ENCODE measurements around the gene PPM1N.

PPM1N gene

GRCh38 chr19:45489216-45489855 lies 8.9 kb upstream of the PPM1N start:
- Mint-ChIP-seq H3K27ac (no peak overlapping the region), H3K9me3 (no peaks in the 10 kb centered on the region)

DNA sequence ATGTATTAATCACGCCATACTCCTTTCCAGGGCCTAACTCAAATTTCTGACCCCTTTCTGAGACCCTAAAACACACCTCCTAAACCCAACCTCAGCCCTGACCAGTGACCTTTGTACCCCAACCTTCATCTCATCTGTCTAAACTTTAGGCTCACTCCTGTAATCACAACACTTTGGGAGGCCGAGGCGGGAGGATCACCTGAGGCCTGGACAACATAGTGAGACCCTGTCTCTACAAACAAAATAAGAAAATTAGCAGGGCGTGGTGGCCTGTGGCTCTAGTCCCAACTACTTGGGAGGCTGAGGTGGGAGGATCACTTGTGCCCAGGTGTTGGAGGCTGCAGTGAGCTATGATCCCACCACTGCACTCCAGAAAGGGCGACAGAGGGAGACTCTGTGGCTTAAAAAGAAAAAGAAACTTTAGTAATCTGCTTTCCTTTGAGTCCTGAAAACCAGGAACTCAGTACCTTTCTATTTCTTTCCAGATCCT lies 6.1 kb upstream of the PPM1N start:
- H3K4me1 Mint-ChIP-seq: peaks cover 18% of the 10 kb centered on the region
- peaks cover 6% of the 10 kb centered on the region for H3K27me3 Mint-ChIP-seq
- no peaks in the 10 kb centered on the region for H3K9me3 Mint-ChIP-seq

More at GRCh38 chr19:45489216-45489855, 8.9 kb upstream of the PPM1N start:
- Mint-ChIP-seq H3K4me3 (no peak overlapping the region), H3K27me3 (no peaks in the 10 kb centered on the region), H3K4me1 (peaks cover 13% of the 10 kb centered on the region), H3K36me3 (no peaks in the 10 kb centered on the region)
- ATAC-seq (ENCODE audit: low read depth) (no peak), DNase-seq (ENCODE audit: low spot score in 2 of 2) (no peak)

DNA sequence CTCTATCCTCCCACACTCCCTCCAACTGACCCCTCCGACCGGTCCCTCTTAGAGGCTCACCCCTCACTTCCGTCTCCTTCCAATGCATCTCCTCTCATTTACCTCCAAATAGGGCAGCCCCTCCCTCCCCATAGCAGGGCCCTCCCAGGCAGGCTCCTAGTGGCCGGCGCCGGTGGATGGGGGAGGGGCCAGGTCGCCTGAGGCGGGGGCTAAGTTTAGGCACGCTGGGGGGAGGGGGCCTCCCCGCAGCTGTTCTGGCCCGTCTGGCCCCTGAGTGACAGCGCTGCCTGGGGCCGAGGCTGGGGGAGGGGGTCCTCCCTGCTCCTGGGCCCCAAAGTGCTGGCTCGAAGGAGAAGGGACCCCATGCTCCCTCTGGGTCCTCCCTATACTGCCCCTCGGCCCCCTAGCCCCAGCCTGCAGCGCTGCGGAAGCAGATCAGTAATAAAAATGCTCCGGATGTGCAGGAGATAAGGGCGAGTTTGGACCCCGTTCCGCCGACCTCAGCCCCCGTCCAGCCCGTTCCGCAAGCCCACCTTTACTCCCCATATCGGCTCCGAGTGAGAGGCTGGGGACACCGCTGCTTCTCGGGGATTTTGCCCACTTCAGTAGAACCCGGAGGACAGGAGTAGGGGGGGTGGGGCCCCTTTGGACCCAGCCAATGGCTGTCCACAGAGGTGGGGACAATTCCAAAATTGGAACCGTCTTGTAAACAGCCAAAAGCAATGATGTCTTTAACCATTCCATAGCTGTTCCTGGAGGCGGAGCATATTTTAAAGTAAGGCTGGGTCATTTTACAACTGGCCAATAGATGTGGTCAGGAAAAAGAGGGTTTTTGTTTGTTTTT lies 5.4 kb upstream of the PPM1N start:
- Mint-ChIP-seq H3K4me3 (peak overlapping the region; percentile 66), H3K4me1 (peaks cover 21% of the 10 kb centered on the region), H3K27me3 (peaks cover 6% of the 10 kb centered on the region), H3K36me3 (no peaks in the 10 kb centered on the region), H3K9me3 (no peaks in the 10 kb centered on the region), H3K27ac (no peak overlapping the region)
- ATAC-seq (ENCODE audit: low read depth) (no peak), DNase-seq (ENCODE audit: low spot score in 2 of 2) (no peak)

More for the DNA sequence above, 6.1 kb upstream of the PPM1N start:
- DNase-seq (ENCODE audit: low spot score in 2 of 2) (no peak), ATAC-seq (ENCODE audit: low read depth) (no peak)
- no peak overlapping the region for H3K27ac Mint-ChIP-seq
- no peak overlapping the region for H3K4me3 Mint-ChIP-seq
- H3K36me3 Mint-ChIP-seq: no peaks in the 10 kb centered on the region

DNA sequence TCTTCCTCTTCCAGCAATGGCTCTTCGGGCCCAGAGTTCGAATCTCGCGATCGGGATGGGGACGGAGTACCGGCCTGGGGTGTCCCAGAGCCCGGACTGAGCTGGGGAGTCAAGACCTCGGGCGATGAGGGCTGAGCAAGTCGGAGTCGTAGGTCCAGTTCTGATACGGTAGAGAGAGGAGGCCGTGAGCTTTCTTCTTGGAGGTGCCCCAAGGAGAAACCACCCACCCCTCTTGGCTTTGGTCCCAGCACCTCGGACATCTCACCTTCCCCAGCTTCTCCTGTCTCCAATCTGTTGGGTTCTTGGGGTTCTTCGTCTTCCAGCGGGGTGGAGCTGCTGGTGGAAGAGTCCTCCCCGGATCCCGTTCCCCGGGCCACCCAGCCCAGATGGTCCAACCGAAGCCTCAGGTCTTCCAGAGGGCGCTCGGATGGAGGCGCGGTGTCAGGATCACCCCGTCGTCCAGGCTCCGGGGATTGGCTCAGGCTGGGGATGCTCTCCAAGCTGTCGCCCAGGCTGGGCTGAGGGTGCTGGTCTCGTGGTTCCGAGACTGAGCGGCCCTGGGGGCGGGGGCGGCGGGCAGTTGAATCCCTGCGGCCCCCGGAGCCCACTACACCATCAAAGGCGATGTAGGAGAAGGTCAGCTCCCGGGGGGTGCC lies 3.9 kb upstream of the PPM1N start:
- no peak overlapping the region for H3K4me3 Mint-ChIP-seq
- ATAC-seq (ENCODE audit: low read depth): no peak
- no peaks in the 10 kb centered on the region for H3K36me3 Mint-ChIP-seq
- DNase-seq (ENCODE audit: low spot score in 2 of 2): no peak
- no peak overlapping the region for H3K27ac Mint-ChIP-seq
- no peaks in the 10 kb centered on the region for H3K9me3 Mint-ChIP-seq
- peaks cover 6% of the 10 kb centered on the region for H3K27me3 Mint-ChIP-seq
- peaks cover 29% of the 10 kb centered on the region for H3K4me1 Mint-ChIP-seq

- Mint-ChIP-seq H3K27ac (no peak overlapping the region), H3K4me1 (peaks cover 31% of the 10 kb centered on the region), H3K9me3 (no peaks in the 10 kb centered on the region), H3K27me3 (peaks cover 6% of the 10 kb centered on the region), H3K4me3 (peak overlapping the region; percentile 92), H3K36me3 (no peaks in the 10 kb centered on the region)
- ATAC-seq (ENCODE audit: low read depth) (no peak), DNase-seq (ENCODE audit: low spot score in 2 of 2) (no peak)
Measured at GRCh38 chr19:45495178-45495577, 3.1 kb upstream of the PPM1N start.

- ATAC-seq (ENCODE audit: low read depth) (peak; percentile 11), DNase-seq (ENCODE audit: low spot score in 2 of 2) (peak in 1 of 2 donors; percentile 58)
- peaks cover 5% of the 10 kb centered on the region for H3K36me3 Mint-ChIP-seq
- peaks cover 6% of the 10 kb centered on the region for H3K27me3 Mint-ChIP-seq
- H3K4me3 Mint-ChIP-seq: peak overlapping the region; percentile 92
- H3K9me3 Mint-ChIP-seq: peaks cover 2% of the 10 kb centered on the region
- H3K4me1 Mint-ChIP-seq: peaks cover 35% of the 10 kb centered on the region
- peak overlapping the region; percentile 11 for H3K27ac Mint-ChIP-seq
Measured at GRCh38 chr19:45496349-45496953, 1.8 kb upstream of the PPM1N start.

DNA sequence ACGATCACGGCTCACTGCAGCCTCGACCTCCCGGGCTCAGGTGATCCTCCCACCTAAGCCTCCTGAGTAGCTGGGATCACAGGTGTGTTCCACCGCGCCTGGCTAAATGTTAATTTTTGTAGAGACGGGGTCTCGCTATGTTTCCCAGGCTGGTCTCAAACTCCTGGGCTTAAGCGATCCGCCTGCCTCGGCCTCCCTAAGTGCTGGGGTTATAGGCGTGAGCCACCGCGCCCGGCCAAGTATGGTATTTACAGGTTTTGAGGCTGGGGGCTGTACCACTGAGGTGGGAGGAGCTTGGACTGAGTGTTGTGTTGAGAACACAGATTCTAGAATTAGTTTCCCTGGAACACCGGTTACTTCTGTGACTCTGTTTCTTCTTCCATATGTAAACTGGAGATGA lies 452 bp upstream of the PPM1N start:
- H3K9me3 Mint-ChIP-seq: peaks cover 2% of the 10 kb centered on the region
- peak overlapping the region; percentile 16 for H3K27ac Mint-ChIP-seq
- H3K27me3 Mint-ChIP-seq: peaks cover 6% of the 10 kb centered on the region

DNA sequence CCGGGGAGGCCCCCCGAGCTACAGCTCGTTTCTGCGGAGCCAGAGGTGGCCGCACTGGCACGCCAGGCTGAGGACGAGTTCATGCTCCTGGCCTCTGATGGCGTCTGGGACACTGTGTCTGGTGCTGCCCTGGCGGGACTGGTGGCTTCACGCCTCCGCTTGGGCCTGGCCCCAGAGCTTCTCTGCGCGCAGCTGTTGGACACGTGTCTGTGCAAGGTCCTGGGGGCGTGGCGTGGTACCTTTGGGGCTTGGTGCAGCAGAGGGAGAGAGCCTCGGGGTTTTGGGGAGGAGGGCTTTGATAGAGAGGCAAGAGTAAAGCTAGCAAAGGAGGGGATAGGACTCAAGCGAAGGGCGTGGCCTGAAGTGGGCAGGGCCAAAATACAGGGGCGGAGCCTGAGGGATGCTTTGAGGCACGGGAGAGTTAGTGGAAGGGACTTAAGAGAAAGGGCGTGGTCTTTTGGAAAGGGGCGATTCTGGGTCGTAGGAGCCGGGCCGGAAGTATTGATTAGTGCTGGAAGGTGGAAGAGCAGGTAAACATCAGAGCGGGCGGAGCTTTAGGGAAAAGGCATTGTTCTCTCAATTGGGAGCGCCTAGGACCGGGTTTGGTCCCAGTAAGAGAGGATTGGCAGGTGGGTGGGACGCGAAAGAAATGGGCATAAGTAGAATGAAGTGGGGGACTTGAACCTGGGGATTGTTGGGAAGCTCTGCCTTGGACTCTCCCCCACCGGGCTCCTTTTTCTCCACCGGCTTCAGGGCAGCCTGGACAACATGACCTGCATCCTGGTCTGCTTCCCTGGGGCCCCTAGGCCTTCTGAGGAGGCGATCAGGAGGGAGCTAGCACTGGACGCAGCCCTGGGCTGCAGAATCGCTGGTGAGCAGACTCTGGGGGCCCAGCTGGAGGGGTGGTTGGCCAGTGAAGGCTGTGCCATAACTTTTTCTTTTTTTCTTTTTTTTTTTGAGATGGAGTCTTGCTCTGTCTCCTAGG lies 1.2 kb downstream of the PPM1N start:
- peaks cover 5% of the 10 kb centered on the region for H3K36me3 Mint-ChIP-seq
- peak overlapping the region; percentile 6 for H3K4me3 Mint-ChIP-seq
- DNase-seq (ENCODE audit: low spot score in 2 of 2) (peak in 1 of 2 donors; percentile 45), ATAC-seq (ENCODE audit: low read depth) (peak; percentile 5)
- peaks cover 38% of the 10 kb centered on the region for H3K4me1 Mint-ChIP-seq
- H3K27ac Mint-ChIP-seq: no peak overlapping the region
- H3K9me3 Mint-ChIP-seq: peaks cover 2% of the 10 kb centered on the region
- peaks cover 6% of the 10 kb centered on the region for H3K27me3 Mint-ChIP-seq

More for the DNA sequence above, 452 bp upstream of the PPM1N start:
- no peak for DNase-seq (ENCODE audit: low spot score in 2 of 2)
- Mint-ChIP-seq H3K4me1 (peaks cover 44% of the 10 kb centered on the region), H3K36me3 (peaks cover 5% of the 10 kb centered on the region), H3K4me3 (peak overlapping the region; percentile 81)
- no peak for ATAC-seq (ENCODE audit: low read depth)

DNA sequence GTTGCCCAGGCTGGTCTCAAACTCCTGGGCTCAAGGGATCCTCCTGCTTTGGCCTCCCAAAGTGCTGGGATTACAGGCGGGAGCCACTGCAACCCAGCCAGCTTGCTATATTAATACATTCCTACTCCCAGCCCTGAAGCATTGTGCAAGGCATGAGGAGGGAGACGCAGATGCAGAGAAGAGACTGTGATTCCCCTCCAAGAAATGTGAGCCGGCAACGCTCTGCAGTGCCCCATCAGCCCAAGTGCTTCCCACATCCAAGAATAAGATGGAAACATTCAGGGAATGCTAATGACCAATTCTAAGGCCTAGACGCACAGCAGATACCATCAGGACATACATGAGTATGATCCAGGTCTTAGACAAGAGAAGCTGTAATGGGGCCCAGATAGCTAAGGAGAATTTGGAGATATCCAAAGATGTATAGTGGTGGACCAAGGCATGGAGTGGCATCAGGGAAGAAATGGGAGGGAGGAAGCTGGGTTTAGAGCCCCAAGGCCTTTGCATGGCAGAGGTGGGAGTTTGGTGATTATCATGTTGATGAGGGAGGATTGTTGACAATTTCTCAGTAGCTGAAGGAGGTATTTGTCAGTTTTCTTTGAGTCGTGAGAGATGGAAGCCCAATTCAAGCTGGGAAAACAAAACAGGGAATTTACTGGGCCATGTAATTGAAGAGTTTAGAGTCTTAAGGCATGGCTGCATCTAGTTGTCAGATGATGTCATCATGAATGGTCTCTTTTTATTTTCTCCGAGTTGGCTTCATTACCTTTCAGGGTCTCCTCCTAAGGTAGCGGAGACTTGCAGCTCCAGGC lies 2.9 kb downstream of the PPM1N start:
- Mint-ChIP-seq H3K27me3 (no peaks in the 10 kb centered on the region), H3K27ac (peak overlapping the region; percentile 58), H3K9me3 (peaks cover 2% of the 10 kb centered on the region), H3K4me3 (peak overlapping the region; percentile 41), H3K4me1 (peaks cover 37% of the 10 kb centered on the region), H3K36me3 (peaks cover 5% of the 10 kb centered on the region)
- ATAC-seq (ENCODE audit: low read depth): no peak
- DNase-seq (ENCODE audit: low spot score in 2 of 2): no peak

- ATAC-seq (ENCODE audit: low read depth): no peak
- Mint-ChIP-seq H3K36me3 (peaks cover 5% of the 10 kb centered on the region), H3K27ac (peak overlapping the region; percentile 58), H3K4me3 (no peak overlapping the region), H3K9me3 (peaks cover 2% of the 10 kb centered on the region), H3K27me3 (no peaks in the 10 kb centered on the region), H3K4me1 (peaks cover 37% of the 10 kb centered on the region)
- no peak for DNase-seq (ENCODE audit: low spot score in 2 of 2)
Measured at GRCh38 chr19:45501730-45502014, 3.4 kb downstream of the PPM1N start.

DNA sequence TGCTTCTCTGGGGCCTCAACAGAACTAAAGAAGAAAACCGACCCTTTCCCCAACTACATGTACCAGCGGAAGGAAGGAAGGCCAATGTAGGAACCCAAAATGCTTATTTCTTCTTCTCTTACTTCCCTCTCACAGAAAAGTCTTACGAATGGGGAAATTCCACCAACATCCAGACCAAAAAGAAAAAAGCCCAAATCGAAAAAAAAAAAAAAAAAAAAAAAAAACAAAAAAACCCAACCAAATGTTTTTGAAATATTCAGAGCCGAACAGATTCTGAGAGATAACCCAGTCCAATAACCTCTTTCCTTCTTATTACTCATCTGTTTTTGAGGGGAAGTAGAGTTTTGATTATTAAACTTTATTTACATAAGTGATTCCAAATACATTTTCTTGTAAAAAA lies 3.9 kb downstream of the PPM1N start:
- ATAC-seq (ENCODE audit: low read depth): no peak
- Mint-ChIP-seq H3K36me3 (peaks cover 5% of the 10 kb centered on the region), H3K27ac (peak overlapping the region; percentile 58), H3K4me3 (no peak overlapping the region), H3K4me1 (peaks cover 34% of the 10 kb centered on the region), H3K9me3 (peaks cover 2% of the 10 kb centered on the region), H3K27me3 (no peaks in the 10 kb centered on the region)
- DNase-seq (ENCODE audit: low spot score in 2 of 2): no peak

DNA sequence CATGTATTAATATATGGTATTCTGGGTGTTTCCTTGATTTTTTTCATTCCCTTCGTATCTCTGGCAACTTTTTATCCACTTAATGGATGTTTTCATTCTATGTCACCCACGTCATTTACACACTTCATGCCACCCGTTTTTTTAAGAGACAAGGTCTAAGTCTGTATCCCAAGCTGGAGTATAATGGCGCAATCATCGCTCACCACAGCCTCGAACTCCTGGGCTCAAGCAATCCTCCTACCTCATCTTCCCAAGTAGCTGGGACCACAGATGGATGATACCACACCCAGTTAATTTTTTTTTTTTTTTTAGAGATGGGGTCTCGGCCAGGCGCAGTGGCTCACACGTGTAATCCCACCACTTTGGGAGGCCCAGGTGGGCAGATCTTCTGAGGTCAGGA lies 5.7 kb downstream of the PPM1N start:
- peaks cover 5% of the 10 kb centered on the region for H3K36me3 Mint-ChIP-seq
- H3K9me3 Mint-ChIP-seq: peaks cover 2% of the 10 kb centered on the region
- ATAC-seq (ENCODE audit: low read depth) (no peak), DNase-seq (ENCODE audit: low spot score in 2 of 2) (no peak)
- peaks cover 27% of the 10 kb centered on the region for H3K4me1 Mint-ChIP-seq
- H3K27me3 Mint-ChIP-seq: no peaks in the 10 kb centered on the region
- no peak overlapping the region for H3K4me3 Mint-ChIP-seq
- no peak overlapping the region for H3K27ac Mint-ChIP-seq

Measured in memory B cell (primary cell).